ENCODE results near the gene FMNL2. TPM values are rescaled to one million over a fixed set of nuclear protein-coding genes. Genes with fewer than 3 reads are reported as not detected.

FMNL2 gene
- total RNA-seq, 1 experiment from 2014 or later = 33.6 TPM

GRCh38 chr2:152537081-152537651, 202.2 kb downstream of the FMNL2 start:
- TF ChIP-seq SIN3A (IDR thresholded peaks at IDR 0.05; ENCODE audit: borderline replicate concordance, insufficient read depth, low read depth, low read length) (no peak), TCF7L2 (IDR thresholded peaks at IDR 0.05; ENCODE audit: low read depth, low read length) (no peak), CTCF (IDR thresholded peaks at IDR 0.05) (no peak), REST (IDR thresholded peaks at IDR 0.05; ENCODE audit: insufficient read depth in 1 of 2, low read depth in 2 of 2, low read length in 1 of 2) (no peak), POLR2AphosphoS5 (IDR thresholded peaks at IDR 0.05; ENCODE audit: low read depth, low read length) (no peak)
- in situ Hi-C loops (cut with HindIII; ENCODE audit: low pct_unique_long_range_greater_than_20kb, low sequenced_read_pairs) = no loop called here
- CTCF ChIA-PET = no interaction called here
- POLR2A ChIA-PET = interaction anchor here (0.6 kb wide), 1 partner anchor 10 kb away, joined by 5 read pairs; no protein-coding TSS in a partner anchor
- BruUV-seq (replicated peaks) = no TSS peak
- DNase-seq (ENCODE audit: low read depth, low spot score) (no peak), ATAC-seq (no peak)
- no peak overlapping the region for H3K4me3 ChIP-seq (ENCODE audit: low read depth in 2 of 2, low read length in 2 of 2)
- H3K27ac ChIP-seq (ENCODE audit: low read length) = no peak overlapping the region
- peaks cover 9% of the 10 kb centered on the region; the same call in 1 of the 2 replicates for H3K4me1 ChIP-seq (ENCODE audit: control insufficient read depth, insufficient read depth, low read length)
- no peaks in the 10 kb centered on the region; the same call in 1 of the 2 replicates for H3K36me3 ChIP-seq (ENCODE audit: control insufficient read depth, insufficient read depth, low read length)
- H3K9me3 ChIP-seq (ENCODE audit: control insufficient read depth, insufficient read depth, low read depth, low read length) = no peaks in the 10 kb centered on the region
- intact Hi-C loops (cut with micrococcal nuclease; ENCODE audit: unreplicated experiment) = no loop called here
- no peaks in the 10 kb centered on the region for H3K27me3 ChIP-seq (ENCODE audit: control insufficient read depth, insufficient read depth, low read length)

GRCh38 chr2:152539424-152539823, 204.4 kb downstream of the FMNL2 start:
- Histone ChIP-seq H3K27me3 (ENCODE audit: control insufficient read depth, insufficient read depth, low read length) (no peaks in the 10 kb centered on the region), H3K9me3 (ENCODE audit: control insufficient read depth, insufficient read depth, low read depth, low read length) (no peaks in the 10 kb centered on the region), H3K4me3 (ENCODE audit: low read depth in 2 of 2, low read length in 2 of 2) (no peak overlapping the region), H3K4me1 (ENCODE audit: control insufficient read depth, insufficient read depth, low read length) (peaks cover 20% of the 10 kb centered on the region), H3K36me3 (ENCODE audit: control insufficient read depth, insufficient read depth, low read length) (no peaks in the 10 kb centered on the region; the same call in 1 of the 2 replicates), H3K27ac (ENCODE audit: low read length) (no peak overlapping the region)
- in situ Hi-C loops (cut with HindIII; ENCODE audit: low pct_unique_long_range_greater_than_20kb, low sequenced_read_pairs) = no loop called here
- DNase-seq (ENCODE audit: low read depth, low spot score) (no peak), ATAC-seq (no peak)
- intact Hi-C loops (cut with micrococcal nuclease; ENCODE audit: unreplicated experiment) = no loop called here
- TF ChIP-seq TCF7L2 (IDR thresholded peaks at IDR 0.05; ENCODE audit: low read depth, low read length) = no peak
- TF ChIP-seq CTCF (IDR thresholded peaks at IDR 0.05) = no peak
- no peak for TF ChIP-seq SIN3A (IDR thresholded peaks at IDR 0.05; ENCODE audit: borderline replicate concordance, insufficient read depth, low read depth, low read length)
- no peak for TF ChIP-seq REST (IDR thresholded peaks at IDR 0.05; ENCODE audit: insufficient read depth in 1 of 2, low read depth in 2 of 2, low read length in 1 of 2)
- no peak for TF ChIP-seq POLR2AphosphoS5 (IDR thresholded peaks at IDR 0.05; ENCODE audit: low read depth, low read length)
- CTCF ChIA-PET = no interaction called here
- POLR2A ChIA-PET = no interaction called here
- no TSS peak for BruUV-seq (replicated peaks)

All from Panc1 (cell line).